GM18517 (cell line): Measurements from ENCODE around the gene SCARF1.

ENCODE experiments used
- ATAC-seq: cut with Tn5 transposase; IDR thresholded peaks from one replicate; pipeline ENCODE4 v1.9.1; 2021; ENCODE audit warnings: mild to moderate bottlenecking, moderate library complexity; ENCODE audit not compliant: unreplicated experiment

SCARF1 gene

DNA sequence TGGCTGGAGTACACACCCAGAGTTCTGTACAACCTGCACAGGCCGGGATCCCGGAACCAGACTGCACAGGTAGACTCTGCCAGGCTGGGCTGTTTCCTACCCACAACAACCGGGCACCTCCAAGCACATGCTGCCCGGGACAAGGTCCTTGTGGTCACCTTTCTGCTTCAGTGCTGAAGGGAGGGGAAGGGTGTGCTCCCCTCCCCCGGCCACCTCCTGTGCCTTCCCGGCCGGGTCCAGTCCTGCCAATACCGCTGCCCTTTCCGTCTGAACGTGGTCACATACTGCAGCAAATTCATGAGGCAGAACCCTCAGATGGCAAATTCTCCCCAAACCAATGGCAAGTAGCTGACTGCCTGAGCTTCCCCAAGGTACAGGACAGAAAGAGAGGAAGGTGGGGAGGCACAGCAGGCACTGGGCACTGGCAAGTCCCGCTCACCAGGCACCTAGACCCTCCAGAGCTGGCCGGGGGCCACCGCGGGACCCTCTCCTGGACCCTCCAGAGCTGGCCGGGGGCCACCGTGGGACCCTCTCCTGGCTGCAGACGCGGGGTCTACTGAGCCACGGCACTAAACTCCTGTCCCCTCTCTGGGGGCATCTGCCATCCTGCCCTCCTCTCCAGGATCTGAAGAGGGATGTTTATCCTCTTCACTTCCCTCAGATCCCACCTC lies 39.7 kb downstream of the SCARF1 start:
- ATAC-seq: no peak

DNA sequence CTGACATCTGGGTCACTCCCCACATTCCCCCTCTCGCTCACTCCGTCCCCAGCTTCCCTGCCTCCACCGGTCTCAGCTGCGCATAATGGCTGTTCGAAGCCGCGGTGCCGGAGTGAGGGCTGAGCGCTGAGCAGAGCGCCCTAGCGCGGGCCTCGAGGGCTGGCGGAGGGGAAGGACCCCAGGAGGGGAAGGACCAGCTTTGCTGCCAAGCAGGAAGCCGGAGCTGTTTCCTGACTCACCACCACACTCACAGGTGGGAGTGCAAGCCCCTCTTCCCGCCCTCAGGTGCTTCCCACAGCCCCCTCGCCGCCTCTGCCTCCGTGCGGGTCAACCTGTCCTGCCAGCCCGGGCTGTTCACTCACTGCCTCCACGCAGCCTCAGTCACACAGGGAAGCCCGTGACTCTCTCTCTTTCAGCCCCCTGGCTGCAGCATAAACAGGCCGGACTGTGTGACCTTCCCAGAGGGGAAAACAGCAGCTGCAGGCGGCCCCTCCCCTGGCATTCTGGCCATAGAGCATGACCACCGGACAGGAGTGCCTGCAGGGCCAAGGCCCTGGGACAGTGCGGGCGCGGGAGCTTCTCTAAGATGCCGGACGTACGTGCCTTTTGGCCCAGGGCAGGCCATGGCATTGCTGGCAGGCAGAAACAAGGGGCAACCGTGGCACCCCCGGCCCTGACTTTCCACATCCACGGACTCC lies 40.6 kb downstream of the SCARF1 start:
- no peak for ATAC-seq

DNA sequence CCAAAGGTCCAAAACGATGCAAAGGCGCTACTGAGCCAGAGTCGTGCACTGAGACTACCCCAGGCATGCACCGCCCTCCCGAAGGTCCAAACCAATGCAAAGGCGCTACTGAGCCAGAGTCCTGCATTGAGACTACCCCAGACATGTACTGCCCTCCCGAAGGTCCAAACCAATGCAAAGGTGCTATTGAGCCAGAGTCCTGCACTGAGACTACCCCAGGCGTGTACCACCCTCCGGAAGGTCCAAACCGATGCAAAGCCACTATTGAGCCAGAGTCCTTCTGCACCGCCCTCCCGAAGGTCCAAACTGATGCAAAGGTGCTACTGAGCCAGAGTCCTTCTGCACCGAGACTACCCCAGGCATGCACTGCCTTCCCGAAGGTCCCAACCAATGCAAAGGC lies 44.0 kb downstream of the SCARF1 start:
- ATAC-seq: no peak

DNA sequence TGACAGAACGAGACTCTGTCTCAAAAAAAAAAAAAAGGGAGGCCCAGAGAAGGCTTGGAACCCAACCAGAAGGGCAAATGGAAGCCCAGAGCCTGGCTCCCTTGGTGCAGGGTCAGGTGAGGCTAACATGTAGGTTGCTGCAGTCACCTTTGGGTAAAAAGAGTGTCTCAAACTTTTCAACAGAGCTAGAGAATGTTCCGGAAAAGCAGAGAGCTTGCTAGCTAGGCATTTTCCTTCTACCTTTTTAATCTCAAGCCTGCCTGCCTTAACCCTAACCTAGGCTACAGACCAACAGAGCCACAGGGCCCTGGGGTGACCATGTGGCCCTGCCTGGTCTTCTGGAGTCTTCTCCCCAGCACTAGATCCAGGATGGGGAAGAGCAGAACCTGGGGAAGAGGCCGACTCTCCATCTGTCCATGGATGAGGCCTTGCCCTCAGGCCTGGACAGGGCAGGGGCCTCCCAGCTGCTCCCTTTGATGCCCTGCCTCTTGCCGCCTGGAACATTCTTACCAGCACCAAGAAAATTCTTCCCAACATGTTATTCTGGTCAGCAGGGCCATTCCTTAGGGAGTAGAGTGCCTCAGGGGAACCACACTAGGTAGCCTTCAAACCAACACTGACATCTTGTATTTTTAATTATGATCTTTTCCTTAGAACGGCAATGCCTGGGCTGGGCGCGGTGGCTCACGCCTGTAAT lies 47.0 kb downstream of the SCARF1 start:
- ATAC-seq: no peak

DNA sequence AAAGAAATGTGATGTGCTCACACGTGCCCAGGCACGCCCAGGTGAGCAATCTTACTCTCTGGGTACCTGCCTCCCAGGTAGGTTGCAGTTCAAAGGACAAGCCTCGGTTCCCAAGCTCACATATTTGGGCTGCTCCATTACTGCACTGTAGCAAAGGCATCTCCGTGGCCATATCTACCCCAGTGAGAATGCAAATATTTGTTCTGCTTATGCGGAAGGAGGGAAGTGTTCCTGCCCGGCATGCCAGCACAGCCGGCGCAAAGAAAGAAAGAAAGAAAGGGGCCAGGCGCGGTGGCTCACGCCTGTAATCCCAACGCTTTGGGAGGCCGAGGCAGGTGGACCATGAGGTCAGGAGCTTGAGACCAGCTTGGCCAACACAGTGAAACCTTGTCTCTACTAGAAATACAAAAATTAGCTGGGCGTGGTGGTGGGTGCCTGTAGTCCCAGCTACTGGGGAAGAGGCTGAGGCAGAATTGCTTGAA lies 47.6 kb downstream of the SCARF1 start:
- ATAC-seq: no peak

DNA sequence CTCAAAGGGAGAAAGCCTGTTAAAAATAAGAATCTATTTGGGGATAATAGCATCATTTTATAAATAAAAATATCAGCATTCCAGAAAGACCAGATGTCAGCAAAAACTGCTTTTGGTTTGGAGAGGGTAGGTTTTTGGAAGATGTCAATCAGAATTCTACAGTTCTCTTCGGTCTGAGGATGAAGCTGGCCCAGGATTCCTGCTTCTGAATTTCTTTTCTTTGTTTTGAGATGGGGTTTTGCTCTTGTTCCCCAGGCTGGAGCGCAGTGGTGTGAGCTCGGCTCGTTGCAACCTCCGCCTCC lies 52.0 kb downstream of the SCARF1 start:
- ATAC-seq: no peak

DNA sequence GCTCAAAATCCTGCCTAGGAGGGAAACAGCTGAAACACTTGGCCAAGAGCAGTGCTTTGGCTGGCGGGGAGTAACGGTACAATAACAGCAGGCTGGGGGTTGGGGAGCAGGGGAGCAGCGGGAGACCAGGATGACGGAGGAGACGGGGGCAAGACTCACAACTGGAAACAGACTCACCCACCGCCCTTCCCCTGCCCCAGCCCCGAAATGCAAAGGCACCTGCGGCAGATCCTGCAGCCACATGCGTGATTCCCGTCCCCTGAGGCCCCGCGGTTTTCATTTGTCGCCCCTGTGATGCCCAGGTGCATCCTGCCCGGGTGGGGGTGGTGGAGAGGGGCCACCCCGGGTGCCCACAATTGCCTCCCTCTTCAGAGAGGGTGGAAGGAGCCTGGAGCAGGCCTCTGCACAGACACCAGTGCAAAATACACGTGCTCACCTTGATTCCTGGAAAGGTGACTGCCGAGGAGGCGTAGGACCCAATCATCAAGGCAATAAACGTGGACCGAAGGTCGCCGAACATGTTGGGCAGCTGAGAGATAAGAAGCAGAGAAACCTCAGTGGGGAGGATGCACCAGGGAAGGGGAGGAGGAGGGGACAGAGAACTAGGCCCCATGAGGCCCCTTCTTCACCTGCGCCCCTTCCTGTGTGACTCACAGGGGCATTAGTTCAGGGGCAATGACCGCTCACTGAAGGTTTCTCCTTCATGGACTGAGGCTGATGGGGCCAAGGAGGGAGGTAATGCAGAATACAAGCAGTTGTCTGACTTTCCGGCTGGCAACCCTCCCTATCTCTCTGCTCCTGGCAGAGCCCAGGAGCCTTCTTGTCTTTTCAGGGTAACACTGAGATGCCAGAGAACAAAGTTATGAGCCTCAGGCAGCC lies 52.5 kb downstream of the SCARF1 start:
- peak; percentile 78 for ATAC-seq

DNA sequence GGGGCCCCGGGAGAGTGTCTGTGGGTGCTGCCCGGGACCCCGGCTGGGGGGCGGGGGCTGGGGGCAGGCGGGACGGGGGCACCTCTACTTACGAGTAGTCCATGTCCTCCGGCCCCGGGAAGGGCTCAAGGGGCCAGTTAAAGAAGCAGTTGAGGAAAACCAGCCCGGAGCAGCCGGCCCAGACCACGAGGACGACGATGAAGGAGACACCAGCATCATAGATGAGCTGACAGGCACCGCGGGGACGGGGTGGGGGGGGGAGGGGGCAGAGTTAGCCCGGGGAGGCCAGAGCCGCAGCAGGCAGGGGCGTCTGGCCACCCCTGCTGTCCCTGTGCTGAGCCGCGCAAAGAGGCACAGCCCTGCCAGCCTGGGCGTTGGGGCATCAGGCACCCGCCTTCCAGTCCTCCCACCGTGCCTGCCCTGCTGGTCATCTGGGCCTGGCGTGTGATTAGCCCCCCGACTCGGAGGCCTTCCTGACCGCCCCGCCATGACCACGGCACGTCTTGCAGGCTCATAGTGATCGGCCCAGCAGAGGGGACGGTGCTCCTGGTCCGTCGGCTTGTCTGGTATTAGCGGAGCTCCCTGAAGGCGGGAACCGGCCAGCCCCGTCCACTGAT lies 54.0 kb downstream of the SCARF1 start:
- ATAC-seq: no peak

DNA sequence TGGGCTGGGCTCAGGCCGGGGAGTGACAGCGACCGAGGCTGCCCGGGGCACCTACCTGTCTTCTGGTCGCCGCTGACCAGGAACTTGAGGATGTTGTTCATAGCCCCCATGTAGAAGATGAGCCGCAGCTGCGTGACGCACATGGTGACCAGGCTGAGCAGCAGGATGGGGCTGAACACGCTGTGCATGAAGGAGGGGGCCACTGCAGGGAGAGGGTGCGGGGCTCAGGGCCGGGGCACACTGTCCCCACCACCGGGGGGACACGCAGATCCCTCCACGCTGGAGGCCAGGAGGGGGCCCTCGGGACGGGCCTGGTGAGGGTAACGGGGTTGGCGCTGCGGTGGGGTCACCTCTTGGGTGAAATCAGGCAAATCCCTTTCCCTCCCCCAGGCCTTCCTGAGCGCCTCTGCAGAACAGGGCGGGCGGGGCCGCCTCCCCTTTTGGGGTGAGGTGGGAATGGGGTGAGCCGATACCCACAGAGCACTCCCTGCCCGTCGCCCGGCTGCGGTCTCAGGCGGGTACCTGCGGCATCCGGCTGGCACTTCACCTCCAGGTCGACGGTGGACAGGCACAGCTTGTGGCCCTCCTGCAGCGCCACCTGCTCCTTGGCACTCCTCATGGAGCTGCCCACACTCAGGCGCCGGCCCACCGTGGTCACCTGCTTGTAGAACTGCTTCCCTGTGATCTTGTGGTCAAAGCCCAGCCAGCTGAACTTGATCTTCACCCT lies 54.6 kb downstream of the SCARF1 start:
- ATAC-seq: no peak

DNA sequence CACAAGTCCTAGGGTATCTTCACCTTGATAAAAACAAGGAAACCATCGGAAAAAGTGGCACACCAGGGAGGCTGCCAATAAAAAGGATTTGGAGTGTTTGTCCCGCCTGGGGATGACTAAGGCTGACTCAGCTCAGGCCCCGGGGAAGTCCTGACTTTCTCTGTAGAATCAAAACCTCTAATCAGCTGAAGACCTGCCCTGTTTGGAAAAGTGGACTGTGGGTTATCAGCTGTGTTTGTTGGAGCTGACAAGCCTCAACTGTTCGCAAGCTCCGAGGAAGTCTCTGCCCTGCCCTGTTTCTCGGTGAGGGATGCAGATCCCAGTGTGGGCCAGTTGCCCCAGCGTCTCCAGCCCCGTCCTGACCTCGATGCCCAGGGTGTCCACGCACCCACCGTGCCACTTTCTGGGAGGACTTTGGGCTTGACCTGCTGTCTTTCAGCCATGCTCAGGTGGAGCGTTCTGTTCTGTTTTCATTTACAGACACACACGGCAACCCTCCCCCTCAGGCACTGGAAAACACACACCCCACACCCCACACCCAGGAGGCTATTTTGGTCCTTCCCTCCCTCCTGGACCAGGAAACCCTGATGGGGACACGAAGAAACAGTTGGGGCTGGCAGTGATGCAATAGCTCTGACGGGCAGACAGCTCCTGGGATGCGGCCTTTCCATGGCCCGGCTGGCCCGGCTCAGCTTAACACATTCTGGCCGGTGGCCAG lies 55.3 kb downstream of the SCARF1 start:
- ATAC-seq: no peak

DNA sequence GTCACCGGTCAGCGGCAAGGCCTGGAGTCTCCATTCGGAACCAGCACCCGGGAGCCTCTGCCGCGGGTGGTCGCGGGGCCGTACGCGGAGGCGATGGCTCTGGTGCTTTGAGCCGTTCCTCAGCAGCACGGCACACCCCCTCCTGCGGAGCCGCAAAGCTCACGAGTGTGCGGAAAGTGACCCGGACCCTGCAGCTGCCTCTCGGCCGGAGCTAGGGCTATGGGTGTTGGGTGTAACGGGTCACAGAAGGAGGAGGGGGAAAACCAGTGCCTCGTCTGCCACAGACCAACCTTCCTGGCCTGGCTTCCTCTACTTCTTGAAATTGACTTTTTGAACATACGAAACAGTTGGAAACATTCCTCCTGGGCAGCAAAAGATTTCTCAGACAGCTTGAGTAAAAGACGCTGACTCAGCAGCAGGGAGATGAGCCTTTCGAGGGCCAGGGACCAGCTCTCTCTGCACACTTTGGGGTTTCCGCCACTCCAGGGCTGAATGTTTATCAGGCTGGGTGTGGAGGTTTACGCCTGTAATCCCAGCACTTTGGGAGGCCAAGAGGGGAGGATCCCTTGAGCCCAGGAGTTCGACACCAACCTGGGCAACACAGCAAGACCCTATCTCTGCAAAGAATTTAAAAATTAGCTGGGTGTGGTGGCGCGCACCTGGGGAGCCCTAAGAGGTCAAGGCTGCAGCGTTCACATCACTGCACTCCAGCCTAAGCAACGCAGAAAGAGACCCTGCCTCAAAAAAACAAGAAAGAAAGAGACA lies 56.5 kb downstream of the SCARF1 start:
- ATAC-seq: no peak

DNA sequence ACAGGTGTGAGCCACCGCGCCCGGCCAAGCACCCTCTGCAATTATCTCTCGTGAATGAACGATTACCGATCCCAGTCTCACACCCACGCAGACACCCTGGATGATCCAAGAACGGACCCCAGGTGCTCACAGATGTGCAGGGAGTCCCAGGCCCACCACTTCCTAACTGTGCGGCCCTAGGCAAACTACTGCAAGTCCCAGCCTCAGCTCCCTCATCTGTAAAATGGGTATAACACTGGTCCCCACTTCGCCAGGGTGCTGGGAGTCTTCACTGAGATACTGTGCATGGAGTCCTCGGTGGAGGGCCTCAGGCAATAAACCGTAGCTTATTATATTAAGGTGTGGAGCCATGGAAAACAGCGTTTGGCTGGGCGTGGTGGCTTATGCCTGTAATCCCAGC lies 61.4 kb downstream of the SCARF1 start:
- ATAC-seq: no peak
